Measurements from ENCODE around the gene RFX5.

The RFX5 gene

DNA sequence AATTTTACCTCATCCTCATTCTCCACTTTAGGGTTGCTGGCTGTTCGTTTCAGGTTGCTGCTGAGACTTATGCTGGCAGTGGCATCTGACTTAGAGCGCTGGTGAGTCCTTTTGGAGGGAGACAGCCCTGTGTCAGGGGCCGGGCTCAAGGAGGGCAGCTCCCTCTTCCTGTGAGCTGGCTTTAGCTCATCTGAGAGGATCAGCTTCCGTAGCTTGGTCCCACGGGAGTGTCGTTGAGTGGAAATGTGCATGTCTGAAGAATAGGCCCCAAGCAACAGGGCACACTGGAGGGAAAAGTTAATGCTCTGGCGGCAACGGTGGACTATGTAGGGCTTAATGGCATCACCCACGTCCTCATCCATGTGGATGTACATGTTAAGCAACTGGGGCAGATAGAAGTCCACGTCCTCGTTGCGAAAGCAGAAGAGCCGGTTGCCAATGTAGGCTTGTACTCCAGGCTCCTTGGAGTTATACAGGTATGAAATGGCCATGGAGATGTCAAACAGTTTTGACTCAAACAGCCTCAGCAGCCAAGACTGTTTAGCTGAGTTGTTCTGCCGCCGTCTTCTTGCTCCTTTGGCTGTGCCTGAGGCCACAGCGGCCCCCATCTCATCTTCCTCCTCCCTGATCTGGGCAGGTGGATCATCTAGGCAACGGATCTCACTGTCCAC lies 31.4 kb downstream of the RFX5 start:
- DNase-seq = no peak

DNA sequence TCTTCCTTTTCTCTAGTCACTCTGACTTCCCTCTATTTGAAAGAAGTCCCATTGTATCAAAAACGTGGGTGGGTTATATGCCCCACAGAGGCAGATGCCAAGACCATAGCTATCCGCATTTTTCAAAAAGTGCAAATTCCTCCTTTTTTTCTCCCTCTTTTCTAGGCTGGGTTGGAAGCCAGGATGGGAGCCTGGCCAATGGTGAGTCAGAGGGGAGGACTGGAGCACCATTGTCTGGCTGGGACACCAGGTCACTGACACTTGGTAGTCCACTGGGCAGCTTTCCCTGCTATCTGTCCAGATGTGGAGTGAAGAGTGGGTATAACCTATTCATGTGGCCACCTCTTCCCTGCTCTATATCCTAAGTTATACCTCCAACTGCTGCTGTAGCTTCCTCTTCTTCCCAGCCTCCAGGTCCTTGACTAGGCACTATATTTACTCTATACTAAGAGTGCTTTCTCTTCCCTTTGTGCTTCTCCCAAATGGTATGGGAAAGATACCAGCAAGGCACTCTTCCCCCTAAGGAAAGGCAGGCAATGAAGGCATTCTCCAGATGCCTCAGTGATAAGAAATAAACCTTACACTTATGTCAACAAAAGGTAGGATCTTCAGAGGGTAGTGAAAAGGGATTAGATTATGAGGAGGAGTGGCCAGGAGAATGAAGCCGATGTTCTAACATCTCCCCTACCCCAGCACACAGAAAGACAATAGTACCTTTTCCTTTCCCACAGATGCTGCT lies 32.7 kb downstream of the RFX5 start:
- peak; percentile 94 for DNase-seq

DNA sequence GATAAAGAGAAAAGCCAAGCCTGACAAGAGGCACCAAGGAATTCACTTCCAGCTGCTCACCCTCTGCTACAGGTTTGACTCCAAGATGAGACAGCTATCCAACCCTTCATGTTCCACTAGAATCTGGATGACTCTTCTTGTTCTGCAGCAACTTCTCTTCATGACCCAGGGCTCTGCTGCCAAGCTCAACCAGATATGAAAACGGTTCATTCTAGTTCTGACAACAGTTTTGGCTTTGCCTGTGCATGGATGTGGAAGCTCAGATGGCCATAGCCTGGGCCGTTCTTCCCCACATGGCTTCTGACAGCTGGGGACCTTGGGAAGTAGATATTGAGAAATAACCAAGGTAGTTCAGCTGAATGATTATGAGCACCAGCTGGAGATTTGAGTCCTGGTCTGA lies 33.6 kb downstream of the RFX5 start:
- DNase-seq = no peak

DNA sequence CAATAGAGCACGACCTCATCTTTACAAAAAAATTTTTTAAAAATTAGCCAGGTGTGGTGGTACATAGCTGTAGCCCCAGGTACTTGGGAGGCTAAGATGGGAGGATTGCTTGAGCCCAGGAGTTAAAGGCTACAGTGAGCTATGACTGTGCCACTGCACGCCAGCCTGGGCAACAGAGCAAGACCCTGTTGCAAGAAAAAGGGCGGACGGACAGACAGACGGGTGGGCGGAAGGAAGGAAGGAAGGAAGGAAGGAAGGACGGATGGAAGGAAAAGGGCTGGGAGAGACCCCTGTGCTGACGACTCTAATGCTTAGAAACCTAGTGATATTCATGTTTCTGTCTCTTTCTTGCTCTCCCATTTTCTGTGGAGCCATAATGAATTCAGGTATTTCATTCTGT lies 34.2 kb downstream of the RFX5 start:
- no peak for DNase-seq

DNA sequence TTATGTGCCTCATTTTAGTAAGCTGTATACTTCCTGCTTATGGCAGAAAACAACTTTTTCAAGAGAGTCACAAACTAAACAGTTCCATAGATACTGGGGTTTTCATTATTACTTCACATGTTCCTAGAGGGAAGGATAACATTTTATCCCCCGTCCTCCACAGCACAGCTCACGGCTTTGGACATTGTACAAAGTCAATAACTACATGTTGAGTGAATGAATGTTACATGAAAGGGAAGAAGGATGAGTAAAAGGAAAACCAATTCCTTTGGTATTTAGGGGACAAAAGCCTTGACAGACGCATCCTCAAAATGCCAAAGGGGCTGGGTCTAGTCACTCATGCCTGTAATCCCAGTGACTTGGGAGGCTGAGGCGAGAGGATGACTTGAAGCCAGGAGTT lies 34.6 kb downstream of the RFX5 start:
- DNase-seq = no peak

DNA sequence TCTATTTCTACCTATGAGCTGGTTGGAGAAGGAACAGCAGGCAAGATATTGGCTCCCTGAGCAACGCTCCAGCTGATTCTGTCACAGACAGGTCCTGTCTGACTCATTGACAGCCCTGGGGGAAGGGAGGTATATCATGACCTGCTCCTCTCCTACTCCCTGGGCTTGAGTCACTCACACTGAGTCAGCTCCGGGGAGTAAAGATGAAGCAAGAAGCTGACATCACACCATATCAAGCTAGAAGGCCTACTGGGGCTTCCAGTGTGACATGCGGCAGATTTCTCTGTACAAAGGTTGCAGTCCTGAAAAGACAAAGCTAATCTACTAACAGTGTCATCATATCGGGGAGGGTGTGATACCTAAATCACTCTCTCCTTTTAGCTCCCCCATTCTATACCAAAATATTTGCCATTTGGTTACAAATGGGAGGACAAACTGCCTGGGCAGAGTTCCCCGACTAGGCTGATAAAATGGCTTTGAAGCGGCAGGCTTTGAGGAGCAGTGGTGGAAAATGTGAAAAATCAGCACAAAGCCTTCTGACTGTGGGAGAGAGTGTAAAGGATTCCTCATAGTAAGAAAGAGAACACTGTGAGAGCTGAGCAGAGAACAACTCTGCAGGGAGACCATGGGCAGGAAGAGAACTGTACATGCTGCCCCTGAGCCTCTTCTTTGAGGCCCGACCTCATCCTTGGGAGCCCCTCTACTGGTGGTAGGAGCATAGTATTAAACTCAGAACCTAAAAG lies 35.3 kb downstream of the RFX5 start:
- DNase-seq = no peak

DNA sequence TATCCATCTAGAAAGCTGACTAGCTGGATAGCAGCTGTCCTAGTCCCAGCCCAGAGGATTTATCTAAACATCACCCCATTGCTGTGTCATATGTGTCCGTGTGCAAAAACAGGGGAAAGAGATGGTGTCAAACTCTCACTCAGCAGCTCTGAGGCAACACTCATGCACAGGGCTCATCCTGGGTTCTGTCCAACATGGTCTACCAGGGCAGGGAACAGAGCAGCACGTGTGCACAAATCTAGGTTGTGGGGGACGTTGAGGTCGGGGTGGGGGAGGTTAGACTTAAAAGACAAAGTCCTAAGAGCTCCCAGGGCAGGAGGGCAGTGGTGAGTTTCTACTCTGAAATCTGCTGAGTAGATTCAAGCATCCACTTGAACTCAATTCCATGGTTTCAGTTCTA lies 36.0 kb downstream of the RFX5 start:
- DNase-seq = no peak

DNA sequence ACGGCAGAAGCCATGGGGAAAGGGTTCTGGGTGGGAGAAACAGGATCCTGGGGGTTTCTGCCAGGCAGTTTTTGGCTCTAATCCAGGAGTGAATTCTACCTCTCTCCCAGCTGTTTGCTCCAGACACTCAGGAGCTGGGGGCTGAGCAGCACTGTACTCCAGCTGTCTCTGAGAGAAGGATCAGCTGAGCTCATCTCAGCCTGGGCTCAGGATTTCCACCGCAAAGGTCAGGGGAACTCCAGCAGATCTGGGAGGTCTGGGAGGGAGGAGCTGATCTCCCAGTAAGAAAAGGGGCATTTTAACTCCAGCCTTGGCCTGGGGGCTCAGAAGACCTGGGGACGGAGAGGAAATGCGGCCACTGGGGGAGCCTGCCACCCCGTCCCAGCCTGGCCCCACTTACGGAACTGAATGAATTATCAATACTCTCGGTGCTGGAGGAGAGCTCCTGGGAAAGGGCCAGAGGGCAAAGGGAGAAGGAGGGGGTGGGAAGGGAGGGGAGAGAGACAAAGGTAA lies 37.2 kb downstream of the RFX5 start:
- no peak for DNase-seq

DNA sequence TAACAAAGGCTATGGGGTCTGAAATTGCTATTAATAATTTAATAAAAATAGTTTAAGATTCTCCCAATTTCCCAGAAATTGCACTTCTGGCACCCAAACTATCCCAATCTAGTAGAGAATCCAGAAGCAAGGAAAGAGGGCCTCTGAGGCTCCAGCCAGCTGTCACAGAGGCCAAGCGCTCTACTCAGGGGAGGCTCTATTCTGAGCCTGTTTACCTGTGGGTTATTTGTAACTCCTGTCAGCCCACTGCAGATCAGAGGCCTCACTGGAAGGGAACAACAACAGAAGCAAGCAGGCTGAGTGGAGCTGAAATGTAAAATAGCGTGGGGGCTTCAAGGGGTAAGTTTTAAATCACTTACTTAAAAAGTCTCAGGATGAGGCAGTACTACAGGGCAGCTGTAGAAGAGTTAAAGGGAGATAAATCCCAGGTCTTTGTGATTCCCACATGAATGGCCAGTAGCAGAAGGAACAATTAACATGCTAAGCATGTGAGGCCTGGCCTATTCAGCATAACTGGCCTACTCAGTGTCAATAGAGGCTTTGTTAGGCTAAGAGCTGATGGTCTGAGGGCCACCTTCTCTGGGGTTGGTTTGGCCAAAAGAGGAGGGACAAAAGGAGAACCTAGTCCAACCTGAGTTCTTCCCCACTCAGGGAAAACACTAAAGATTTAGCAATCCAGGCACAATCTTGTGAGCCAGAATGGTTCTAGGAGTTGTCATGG lies 52.1 kb downstream of the RFX5 start:
- peak; percentile 80 for DNase-seq

DNA sequence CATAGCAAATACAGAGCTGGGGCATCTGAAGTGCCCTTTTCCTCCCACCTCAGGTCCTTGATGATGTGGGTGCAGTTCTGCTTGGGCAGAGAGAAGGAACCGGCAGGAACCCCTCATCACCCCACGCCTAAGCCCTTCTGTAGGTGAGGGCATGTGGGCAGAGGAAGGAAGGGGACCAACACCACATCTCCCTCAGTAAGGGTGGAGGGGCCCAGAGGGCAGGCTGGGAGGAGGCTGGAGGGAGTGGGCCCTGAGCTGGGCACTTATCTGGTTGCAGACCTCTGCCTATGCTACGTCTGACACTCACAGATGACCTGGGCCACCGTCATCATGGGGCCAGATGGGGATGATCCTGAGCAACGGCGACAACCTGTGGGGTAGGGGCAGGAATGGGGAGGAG lies 54.0 kb downstream of the RFX5 start:
- no peak for DNase-seq

DNA sequence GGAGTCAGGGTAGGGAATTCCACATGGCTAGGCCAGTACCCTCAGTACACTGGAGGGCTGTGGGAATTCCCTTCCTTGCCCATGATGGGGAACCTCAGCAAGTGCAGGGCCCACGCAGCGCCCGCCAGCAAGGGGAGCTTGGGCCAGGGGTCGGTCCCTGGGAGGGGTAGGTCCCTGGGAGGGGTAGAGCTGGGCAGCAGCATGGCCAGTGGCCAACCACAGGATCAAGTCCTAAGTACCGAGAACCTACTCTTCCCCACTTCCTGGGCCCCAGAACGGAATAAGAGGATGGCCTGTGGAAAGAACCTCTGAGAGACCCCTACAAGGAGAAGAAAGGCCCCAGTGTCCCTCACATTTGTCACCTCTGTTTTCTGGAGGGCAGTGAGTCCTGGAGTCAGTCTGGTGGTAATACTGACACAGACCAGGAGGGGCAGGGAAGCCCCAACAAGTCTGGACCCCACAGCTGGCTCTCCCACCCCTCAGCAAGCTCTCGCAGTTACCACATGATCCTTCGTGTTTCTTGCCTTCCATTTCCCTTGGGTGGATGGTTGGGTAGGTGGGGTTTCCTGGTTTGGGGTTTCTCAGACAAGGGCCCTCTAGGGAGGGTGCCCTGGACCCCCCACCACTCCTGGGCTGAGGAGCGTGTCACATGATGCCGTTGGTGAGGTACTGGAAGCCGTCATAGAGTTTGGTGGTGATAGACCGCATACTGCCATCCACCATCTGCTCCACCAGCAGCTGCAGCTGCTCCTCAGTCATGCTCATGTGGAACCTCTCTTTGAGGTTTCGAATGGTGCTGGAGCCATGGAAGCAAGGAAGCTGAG lies 54.6 kb downstream of the RFX5 start:
- no peak for DNase-seq

DNA sequence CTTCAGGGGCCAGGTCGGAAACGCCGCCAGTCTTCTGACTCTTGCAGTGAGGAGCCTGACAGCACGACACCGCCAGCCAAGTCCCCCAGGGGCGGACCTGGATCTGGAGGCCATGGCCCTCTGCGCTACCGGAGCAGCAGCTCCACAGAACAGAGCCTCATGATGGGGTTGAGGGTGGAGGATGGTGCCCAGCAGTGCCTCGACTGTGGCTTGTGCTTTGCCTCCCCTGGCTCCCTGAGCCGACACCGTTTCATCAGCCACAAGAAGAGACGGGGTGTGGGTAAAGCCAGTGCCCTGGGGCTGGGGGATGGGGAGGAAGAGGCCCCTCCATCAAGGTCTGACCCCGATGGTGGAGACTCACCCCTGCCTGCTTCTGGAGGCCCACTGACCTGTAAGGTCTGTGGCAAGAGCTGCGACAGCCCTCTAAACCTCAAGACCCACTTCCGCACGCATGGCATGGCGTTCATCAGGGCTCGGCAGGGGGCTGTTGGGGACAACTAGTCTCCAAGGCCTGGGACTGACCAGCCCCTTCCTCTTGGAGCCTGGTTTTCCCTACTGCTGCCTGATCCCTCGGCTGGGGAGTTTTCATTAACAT lies 56.2 kb downstream of the RFX5 start:
- DNase-seq = no peak

All from midbrain (tissue), 1 donor.